GM18526 (cell line): ENCODE measurements around the gene SUN1.

Experiments
- POLR2A ChIP-seq: IDR thresholded peaks from 3 replicates; pipeline ENCODE4 v1.6.1; 2011; ENCODE audit not compliant: insufficient read length; ENCODE audit errors: extremely low read depth

The SUN1 gene

DNA sequence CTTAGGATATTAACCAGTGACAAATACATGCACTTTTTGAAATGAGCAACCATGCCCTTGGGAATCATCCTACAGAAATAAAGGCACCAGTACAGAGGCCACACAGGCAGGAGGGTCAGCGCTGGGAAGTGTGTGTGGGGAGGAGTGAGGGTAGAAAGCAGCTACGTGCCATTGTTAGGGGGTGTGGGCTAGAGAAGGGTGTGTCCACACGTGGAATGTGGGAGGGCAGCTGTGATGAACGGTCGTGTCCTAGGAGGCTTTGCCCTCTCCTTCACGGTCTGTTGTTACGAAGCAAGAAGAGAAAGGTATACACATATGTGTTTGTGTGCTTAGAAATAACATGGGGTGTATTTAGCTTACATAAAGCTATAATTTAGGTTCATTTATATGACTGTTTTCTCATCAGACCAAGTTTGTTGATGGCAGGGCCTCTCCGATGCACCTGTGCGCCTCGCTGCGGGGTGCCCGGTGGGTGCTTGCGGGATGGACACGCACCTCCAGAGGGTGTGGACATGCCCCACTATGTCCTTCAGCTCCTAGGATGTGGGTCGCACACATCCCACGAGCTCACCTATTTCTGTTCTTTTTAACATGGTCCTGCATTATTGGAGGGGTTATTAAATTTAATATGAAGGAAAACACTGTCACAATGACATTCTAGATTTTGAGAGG lies 27.2 kb downstream of the SUN1 start:
- TF ChIP-seq POLR2A = no peak

DNA sequence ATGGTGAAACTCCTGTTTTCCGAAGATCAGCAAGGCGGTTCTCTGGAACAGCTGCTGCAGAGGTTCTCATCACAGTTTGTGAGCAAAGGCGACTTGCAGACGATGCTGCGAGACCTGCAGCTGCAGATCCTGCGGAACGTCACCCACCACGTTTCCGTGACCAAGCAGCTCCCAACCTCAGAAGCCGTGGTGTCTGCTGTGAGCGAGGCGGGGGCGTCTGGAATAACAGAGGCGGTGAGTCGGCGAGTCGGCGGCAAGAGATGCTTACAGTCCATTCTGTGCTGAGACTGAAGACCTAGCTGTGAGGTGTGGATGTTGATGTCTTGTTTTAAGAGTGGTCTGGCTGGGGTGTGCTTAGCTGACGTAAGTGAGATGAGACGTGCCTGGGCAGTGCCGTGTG lies 27.9 kb downstream of the SUN1 start:
- no peak for TF ChIP-seq POLR2A

DNA sequence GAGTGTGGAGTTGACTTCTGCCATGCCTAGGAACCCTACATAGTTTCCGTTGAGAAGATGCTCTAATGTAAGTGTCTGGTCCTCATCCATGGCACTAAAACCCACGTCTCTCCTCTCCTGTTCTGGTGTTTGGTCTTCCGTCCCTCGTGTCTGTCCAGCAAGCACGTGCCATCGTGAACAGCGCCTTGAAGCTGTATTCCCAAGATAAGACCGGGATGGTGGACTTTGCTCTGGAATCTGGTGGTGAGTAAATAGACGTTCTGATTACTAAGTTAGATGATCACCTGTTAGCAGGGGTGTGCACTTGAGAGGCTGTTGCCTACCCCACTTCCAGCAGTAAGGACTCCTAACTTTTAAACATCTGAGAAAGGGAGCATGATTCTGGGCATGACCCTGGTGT lies 28.9 kb downstream of the SUN1 start:
- no peak for TF ChIP-seq POLR2A

DNA sequence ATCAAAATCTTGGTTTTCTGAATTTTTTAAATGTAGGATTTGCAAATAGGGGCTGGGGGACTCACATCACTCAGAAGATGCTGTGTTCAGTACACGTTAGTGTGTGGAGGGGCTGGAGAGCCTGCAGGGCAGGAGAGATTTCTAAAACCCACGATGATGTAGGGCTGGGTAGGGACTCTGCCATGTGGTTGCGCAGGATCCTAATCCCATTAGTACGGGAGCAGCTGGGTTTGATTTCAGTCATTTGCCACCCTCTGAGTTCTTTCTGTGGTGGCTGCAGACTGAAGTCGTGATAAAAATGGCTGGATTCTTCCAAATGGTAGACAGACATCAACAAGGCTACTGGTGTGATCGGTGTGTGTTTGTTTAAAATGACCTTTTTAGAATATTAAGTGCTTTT lies 29.9 kb downstream of the SUN1 start:
- TF ChIP-seq POLR2A = no peak

DNA sequence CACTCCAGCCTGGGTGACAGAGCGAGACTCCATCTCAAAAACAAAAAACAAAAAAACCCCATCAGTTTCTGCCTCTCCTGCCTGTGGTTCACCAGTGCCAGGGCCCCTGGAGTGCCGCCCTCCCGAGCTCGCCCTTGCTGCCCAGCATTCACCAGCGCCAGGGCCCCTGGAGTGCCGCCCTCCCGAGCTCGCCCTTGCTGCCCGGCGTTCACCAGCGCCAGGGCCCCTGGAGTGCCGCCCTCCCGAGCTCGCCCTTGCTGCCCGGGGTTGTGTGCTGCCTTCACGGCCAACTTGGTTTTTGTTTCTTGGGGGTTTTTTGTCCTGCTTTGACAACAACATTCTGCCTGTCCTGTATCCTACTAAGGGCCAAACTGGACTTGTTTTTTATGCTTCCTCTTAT lies 30.8 kb downstream of the SUN1 start:
- no peak for TF ChIP-seq POLR2A

DNA sequence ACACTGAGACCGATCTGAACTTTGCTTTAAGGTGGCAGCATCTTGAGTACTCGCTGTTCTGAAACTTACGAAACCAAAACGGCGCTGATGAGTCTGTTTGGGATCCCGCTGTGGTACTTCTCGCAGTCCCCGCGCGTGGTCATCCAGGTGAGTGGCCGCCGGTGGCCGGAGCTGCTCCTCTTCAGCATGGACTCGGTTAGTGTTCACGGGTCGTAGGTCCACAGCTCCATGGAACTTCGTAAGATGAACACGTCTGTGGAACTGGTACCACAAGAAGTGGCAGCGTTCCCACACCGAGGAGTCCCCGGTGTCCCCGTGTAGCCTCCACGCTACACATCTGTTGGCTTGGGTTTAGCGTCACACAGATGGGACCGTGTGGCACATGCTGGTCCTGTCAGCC lies 33.6 kb downstream of the SUN1 start:
- TF ChIP-seq POLR2A = no peak

DNA sequence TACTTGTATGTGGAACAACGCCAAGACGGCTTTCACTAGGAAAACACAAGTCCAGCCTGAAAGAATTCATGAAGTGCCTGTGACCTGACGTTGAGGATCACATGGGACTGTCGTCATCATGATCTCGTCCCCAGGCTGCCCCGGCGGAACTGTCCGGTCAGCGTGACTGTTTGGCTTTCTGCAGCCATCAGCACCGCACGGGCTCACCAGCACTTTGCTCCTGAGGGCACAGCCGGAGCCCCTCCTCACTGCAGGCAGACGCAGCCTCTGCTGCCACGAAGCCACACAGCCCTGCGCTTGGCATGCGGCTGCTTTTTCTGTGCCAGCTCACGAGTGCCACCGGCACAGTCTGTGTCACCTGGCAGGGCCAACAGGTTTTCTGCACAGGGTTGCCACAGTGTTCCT lies 34.7 kb downstream of the SUN1 start:
- TF ChIP-seq POLR2A = no peak

DNA sequence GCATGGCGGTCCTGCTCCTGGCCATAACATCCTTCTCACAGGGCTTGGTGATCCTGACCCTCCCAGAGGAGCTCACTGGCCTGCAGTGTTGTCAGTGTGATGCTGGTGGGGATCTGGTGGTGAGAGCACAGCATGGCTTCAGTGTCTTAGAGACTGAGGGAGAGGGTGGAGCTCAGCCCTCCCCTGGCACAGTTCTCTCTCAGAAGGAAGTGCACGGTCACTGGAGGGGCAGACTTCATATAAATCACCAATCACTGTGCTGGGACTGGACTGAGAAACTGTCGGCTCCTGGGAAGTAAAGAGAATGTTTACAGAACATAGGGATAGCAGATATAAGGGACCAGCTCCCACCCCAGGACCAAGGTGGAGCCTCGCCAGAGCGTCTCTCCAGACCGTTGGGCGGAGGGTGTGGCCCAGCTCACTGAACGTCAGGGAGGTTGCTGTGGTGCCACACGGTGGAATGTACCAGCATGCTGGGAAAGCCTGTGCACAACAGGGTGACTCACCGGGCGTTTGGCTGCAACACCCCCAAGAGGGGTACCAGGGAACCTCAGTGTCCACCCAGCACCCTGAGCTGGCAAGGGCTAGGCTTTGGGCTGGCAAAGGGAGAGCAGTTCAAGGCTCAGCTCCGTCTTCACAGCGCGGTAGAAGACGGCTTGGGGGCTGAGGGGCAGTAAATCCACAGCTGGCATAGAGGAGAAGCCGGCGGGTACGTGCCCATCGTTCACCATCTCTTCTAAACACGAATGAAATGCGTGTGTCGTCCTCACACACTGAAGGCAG lies 35.3 kb downstream of the SUN1 start:
- no peak for TF ChIP-seq POLR2A

DNA sequence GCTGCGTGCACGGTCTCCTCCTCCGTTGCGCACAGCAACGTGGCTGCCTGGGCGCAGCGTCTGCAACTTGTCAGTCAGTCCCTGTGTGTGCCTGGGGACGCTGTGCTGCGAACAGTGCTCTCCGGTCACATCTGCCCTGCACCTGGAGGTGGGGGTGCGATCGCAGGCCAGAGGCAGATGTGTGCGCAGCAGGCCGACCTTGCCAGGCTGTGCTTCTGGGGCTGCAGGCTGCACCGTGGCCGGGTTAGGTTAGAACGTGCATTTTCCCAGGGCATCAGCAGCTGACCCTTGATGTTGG lies 35.9 kb downstream of the SUN1 start:
- TF ChIP-seq POLR2A = no peak

DNA sequence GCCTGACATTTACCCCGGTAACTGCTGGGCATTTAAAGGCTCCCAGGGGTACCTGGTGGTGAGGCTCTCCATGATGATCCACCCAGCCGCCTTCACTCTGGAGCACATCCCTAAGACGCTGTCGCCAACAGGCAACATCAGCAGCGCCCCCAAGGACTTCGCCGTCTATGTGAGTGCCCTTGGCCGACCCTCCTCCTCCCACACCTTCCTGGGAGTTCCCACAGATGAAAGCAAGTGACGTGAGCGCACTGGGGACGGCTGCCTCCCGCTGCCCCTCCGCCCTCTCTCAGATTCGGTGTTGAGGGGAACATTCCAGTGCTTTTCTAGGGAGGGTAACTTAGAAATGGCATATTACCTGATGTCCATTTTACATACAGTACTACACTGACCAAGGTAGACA lies 37.1 kb downstream of the SUN1 start:
- TF ChIP-seq POLR2A = no peak

DNA sequence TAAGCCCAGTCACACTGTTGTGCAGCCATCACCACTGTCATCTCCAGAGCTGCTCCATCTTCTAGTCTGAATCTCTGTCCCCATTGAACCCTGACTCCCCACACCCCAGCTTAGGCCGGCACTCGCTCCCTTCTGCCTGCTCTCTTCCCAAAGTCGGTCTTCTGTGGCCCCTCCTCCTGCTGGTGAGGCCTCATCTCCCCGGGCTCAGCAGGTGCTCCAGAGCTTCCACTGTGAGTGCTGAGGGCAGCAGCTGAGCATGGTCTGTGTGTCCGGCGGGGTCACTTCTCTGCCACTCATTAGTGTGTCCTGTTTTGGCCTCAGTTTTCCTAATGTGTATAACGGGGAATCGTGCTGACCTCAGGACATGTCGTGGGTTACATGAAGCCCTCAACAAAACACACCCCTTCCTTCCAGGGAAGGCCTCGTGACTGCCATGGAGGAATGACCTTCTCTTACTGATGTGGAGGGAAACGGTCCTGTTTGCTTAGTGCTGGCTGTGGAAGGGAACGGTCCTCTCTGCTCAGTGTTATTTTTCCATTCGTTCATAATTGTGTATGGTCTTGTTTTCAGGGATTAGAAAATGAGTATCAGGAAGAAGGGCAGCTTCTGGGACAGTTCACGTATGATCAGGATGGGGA lies 39.7 kb downstream of the SUN1 start:
- no peak for TF ChIP-seq POLR2A

DNA sequence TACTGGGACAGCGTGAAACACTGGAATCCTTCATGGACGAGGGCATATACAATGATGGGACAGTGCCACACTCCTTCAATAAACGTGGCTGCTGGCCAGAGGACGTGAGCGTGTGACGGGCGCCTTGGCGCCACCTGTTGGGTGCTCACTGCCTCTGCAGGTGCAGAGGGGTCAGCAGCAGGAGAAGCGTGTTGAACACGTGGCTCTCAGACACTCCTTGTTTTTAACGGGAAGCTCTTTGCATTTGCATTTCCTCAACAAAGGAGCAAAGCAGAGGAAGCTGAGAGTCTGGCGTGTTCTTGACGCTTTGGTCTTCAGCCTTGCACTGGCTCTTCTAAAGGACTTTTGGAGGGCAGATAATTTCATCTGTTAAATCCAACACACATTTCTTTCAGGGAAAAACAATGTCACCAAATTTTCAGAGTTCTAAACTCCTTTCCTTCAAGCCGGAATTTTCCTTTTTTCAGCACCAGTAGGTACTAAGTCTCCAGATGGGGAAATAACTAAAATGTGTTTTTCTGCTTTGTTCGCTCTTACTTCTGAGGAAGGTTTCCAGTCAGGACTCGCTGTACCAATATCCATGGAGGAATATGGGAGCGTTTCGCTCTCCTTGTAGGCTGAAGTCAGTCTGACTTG lies 41.2 kb downstream of the SUN1 start:
- TF ChIP-seq POLR2A = no peak

DNA sequence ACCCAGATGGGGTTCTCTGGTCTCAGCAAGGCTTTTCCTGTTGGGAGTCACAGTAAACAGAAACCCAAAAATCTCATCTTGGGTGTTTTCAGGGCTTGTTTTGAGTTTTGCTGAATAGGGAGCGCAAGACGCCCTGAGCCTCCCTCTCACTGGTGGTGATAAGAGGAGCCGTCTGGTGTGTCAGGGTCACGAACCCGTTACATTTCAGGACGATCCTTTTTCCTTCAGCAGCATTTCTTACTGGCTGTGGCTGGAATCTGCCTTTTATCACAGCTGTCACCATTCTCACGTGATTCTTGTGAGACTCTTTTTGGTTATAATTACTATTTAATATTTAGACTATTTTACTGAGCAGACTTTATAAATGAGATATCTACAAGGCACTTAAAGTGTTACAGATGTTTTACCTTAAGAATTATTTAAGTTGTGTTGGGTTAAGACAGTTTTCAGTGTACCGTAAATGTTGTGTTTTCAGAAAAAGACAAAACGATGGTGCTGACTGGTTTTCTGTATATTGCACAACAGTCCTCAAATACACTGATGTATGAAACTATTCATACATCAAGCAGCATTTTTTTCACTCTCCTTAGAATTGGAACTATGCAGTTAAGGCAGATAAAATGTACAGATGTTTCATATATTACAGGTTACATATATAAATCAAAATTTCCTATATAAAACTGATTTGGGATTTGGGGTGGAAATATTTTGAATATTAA lies 41.9 kb downstream of the SUN1 start:
- TF ChIP-seq POLR2A = no peak

DNA sequence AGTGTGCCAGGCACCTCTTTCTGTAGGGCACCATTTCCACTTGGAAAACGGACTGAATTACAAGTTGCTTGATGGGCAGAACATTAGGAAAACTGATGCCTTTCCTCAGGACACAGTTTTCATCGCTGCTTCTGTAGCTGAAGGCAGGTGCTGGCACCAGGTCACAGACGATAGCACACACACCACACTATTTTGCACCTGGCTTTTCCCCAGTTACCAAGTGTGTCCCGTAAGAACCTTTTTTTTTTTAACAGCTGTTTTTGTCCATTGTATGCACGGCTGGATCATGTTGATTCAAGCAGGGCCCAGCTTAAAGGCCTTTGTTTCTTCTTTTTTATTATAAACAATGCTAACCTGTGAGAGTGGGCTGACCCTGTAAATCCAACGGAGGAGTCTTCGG lies 42.8 kb downstream of the SUN1 start:
- TF ChIP-seq POLR2A = no peak

DNA sequence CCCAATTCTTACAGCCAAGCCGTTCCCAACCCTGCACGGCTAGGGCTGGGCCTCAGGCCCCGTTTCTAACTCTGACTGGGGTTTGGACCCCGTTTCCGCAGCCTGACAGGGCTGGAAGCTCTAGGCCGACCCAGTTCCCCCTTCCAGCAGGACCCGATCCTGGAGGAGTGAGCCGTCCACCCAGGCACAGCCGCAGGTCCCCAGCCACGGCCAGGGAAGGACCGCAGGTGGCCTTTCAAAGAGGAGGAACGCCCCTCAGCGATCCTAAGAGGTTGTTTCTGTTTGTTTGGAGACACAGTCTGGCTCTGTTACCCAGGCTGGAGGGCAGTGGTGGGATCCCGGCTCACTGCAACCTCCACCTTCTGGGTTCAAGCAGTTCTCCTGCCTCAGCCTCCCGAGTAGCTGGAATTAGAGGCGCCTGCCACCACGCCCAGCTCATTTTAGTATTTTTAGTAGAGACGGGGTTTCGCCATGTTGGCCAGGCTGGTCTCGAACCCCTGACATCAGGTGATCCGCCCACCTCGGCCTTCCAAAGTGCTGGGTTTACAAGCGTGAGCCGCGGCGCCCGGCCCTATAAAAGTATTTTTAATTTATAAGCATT lies 43.3 kb downstream of the SUN1 start:
- TF ChIP-seq POLR2A = no peak
